Measurements from ENCODE around the gene NNMT.

Gene NNMT

DNA sequence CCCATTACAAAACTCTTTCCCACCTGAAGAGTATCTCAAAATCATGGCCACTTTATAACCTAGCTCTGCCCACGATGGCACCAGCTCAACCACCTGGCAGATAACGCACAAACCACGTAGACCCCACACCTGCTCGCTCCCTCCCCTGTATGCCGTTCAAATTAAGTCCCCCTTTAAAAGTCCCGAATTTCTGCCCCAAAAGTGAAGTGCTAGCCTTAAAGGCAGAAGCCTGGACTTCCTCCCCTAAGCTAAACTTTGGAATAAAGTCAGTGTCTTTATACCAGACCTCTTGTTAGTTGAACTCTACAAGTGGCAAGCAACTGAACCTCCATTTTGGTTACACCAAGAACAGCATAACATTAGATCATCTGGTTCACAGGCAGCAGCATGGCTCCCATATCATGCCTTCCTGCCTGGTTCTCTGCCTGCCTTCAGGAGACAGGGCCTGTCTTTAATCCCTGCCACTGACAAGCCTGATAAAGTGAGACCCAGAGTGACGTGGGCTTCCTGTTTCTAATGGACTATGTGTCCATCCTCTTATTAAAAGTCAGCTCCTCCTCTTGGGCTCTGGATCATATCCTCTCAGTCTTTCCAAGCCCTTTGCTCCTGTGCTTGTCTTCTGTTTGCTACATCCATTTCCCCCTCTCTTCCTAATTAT is 32.6 kb upstream of the NNMT start:
- no peak for DNase-seq

GRCh38 chr11:114264381-114264780 is 31.8 kb upstream of the NNMT start:
- DNase-seq = no peak

DNA sequence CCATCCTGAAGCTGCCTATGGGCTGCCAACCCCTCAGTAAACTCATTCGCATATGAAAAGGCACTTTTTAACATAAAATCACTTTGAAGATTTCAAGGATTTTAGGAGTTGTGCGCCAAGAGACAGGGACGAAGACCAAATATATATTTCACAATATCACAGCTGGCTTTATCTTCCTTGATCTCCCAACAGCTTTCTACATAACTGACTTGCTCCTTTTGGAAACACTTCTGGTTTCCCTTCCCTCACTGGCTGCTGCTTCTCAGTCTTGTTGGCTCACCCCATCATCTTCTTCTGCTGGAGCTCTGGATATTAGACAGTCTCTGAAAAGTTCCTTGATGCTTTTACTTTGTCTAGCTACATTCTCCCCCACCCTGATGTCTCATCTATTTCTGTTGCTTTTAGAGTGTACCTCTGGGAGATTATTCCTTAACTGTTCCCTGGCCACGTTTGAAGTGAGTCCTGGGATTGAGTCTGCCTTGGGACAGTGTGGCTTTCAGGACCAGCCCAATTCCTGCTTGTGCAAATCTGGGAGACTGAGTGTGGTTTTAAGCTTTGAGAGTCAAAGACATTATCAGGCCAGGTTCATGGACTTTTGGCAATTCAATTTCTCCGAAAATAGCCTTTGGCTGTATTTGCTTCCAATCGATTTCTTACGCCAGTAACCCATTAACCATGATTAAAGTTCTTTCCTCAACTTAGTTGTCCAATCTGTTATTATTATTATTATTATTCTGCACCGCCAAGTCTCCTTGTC is 30.9 kb upstream of the NNMT start:
- no peak for DNase-seq

DNA sequence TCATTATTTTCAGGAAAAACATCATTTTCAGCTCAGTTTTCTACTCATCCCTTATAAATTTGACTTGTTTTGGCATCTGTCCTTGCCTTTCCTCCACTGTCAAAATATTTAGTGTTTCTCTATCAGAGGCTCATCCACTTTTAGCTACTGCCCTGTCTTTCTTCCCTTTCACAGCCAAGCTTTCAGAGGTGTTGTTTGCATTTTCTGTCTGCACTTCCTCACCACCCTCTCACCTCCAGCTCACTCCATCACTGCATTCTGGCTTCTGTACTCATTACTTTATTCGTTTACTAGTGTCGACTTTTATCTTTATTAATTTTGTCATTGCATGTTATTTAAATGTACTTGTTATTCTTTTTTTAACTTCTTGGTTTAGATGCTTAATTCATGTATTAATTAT is 26.7 kb upstream of the NNMT start:
- DNase-seq = no peak

- no peak for DNase-seq
Measured at GRCh38 chr11:114270531-114271270, 25.5 kb upstream of the NNMT start.

- DNase-seq = no peak
Measured at GRCh38 chr11:114271316-114271715, 24.9 kb upstream of the NNMT start.

DNA sequence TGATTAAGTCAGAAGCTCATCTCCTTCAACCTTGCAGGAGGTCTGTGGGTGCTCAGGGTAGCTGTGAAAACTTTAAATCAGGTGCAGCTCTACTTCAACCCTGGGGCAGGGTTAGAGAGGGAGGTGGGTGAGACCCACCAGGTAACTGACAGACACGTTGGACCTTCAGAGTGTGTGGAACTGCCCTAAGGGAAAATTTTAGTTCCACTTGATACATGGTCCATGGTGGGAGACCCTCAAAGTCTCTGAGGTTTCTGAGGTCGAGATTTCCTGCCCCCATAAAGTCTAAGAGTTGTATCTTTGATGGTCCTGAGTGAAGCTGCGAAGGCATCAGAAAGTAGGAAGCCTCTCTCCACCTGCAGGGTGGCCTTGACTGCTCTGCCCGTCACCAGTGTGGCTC is 23.9 kb upstream of the NNMT start:
- DNase-seq = no peak

GRCh38 chr11:114273071-114273470 is 23.1 kb upstream of the NNMT start:
- no peak for DNase-seq

DNA sequence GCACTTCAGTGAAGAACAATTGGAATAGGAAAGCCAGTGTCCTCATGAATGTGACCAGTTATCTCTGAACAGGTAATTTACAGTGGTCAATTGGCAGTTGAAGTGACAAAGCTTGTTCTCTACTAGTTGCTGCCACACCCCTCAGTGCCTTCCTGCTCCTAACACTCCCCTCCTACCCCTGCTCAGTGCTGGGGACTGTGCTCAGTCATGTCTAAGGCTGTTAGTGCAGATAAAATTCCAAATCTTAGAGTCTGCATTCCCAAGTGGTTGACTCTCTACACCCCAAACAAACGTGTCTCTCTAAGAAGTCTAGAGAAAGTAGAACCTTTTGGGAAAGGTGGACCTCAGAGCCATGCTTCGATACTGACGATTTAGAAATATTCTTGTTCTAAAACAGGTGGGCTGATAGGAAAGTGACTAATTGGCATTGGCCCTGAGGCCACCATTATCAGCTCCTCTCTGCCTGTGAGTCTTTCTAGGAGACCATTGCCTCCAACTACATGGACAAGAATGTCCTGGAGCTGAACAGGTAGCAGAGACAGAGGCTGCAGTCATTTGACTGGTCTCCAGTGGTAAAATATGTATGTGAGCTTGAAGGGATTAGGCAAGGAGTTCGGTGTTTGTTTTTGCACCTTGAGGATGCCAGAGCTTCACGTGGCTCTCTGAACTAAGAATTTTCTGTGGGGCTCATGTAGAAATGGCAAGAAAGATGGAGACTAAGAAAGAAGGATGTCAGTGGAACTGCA is 22.1 kb upstream of the NNMT start:
- no peak for DNase-seq

DNA sequence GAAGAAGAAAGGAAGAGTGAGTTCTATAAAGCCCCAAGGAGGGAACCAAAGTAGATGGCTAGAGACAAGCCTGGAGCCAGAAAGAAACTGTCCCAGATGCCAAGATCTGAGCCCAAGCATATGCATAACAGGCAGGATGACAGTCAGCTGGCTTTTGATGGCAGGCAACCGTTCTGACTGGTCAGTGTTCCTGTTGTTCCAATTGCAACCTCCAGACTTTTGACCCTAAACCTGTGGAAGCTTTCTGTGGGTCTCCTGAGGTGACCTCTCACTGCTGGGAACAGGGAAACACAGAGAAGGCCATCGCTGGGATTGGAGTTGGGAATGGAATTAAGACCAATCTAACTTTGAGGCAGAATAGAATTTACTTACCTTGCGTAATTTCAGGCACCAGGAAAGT is 21.6 kb upstream of the NNMT start:
- DNase-seq = no peak

DNA sequence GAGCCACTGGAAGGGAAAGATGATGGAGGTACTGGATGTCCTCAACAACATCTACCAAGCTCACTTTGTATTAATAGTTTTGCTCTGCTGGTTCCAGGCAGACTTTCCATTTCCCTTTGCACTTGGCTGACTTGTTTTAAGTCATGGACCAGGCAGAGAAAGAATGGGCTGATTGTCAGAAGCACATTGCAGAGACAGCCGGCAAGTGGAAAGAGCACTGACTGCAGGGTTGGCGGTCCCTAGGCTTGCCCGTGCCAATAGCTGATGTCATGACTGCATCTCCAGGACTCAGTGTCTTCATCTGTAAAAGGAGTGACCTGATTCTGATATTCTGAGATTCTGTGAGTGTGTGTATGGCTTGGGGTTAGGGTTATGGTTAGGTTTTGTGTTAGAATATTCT is 20.9 kb upstream of the NNMT start:
- DNase-seq = no peak

DNA sequence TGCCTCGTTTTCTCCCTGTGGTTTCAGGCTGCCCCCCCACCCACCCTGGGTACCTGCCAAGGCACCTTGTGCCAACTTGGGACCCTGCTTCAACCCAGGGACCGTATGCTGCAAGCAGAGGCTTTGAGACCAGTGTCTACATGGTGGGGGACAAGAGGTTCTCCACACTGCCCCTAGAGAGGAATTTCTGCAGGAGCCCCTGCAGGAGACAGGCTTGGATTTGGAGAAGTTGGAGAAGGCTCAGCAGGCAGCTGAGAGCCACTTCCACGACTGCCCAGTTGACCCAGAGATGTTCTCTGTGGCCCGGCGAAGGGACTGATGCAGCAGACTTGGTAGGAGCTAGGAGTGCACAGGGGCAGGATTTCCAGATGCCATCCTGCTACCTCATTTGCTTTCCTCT is 20.1 kb upstream of the NNMT start:
- no peak for DNase-seq

GRCh38 chr11:114277637-114278341 is 18.4 kb upstream of the NNMT start:
- no peak for DNase-seq

DNA sequence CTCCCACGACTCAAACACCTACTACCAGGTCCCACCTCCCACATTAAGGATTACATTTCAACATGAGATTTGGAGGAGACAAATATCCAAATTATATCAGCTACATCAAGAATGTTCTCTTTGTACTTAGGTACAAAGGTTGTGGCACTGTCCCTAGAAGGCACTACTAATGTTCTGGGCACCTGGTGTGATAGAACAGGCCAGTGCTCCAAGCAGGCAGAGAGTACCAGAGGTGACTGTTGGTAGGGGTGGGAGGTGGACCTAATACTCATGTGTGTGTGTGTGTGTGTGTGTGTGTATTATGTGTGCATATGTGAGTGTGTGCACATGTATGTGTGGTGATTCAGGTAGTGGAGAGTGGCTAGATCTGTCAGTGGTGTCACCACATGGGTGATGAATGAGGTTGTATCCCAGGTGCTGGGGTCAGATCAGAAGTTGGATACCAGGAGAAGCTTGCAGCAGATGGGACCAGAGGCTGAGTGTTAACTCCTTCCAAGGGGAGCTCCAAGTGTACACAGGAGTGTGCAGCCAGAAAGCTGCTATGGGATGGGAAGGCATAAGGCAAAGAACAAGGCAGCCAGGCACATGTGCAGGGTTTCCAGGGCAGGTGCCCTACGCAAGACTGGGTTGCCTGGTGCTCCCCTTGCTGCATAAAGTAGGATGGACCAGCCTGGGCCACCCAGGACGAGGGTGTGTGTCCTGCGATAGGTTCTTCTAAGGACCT is 17.7 kb upstream of the NNMT start:
- no peak for DNase-seq

GRCh38 chr11:114279792-114280546 is 16.2 kb upstream of the NNMT start:
- DNase-seq = no peak

DNA sequence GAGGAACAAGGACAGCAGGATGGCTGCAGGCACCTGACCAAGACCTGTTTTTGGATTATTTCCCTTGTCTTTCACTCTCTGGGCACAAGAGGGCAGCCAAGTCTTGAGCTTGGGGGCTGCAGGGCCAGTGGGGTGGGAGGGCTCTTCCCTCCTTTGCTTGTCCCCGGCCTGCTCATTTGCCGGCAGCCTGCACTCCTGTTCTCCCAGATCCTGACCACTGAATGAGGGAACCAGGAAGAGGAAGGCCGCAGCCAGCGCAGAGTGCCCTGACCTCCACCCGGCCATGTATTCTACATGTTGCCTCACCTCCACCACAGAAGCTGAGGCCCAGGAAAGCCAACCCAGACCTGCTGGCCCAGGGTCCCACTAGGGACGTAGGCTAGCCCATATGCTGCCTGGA is 15.5 kb upstream of the NNMT start:
- peak; percentile 73 for DNase-seq

GRCh38 chr11:114281388-114281956 is 14.7 kb upstream of the NNMT start:
- no peak for DNase-seq

DNA sequence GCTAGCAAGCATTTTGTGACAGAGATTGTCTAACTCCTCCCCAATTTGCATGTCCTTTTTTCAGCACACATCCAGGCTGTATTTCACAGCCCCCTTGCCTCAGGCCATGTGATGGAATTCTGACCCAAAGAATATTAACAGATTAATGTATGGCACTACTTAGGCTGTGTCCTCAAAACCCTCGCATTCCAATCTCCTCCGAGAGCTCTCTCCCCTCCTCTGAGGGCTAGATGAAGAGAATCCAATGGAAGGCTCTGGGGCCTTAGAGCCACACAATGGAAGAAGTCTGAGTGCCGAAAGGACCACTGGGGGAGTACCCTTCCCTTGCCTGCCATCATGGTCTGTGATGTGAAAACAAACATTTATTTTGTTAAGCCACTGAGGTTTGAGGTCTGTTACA is 13.7 kb upstream of the NNMT start:
- no peak for DNase-seq

DNA sequence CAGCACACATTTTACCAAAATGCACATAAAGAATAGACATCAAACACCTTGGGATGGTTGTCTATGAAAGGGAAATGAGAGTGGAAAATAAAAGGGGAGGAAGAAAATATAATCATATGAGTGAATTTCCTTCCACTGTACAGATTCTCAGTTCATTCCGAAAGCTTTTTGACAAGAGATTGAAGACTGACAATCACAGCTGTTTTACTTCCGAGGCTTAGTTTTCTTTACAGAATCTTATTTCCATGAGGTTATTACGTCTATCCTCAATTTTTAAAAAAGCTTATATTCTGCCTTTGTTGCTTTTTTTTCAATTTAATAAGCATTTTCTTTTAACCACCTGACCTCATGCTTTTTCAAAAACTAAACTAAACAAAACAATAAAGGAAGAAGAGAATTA is 12.8 kb upstream of the NNMT start:
- no peak for DNase-seq

GRCh38 chr11:114284021-114284420 is 12.2 kb upstream of the NNMT start:
- no peak for DNase-seq

DNA sequence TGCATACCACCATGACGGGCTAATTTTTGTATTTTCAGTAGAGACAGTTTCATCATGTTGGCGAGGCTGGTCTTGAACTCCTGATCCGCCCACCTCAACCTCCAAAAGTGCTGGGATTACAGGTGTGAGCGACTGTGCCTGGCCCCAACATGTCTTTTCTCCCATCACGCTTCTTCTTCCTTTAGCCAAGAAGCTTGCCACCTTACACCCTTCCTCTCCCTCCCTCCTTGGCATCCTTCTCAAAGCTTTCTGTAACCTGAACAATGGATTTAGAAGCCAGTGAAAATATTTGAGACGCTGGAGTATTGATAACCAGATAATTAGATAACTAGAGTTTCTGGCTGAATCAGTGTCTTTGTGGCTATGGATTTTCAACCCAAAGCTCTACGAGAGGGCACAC is 11.3 kb upstream of the NNMT start:
- no peak for DNase-seq
